Measurements from ENCODE around the gene CCDC60.

CCDC60 gene

DNA sequence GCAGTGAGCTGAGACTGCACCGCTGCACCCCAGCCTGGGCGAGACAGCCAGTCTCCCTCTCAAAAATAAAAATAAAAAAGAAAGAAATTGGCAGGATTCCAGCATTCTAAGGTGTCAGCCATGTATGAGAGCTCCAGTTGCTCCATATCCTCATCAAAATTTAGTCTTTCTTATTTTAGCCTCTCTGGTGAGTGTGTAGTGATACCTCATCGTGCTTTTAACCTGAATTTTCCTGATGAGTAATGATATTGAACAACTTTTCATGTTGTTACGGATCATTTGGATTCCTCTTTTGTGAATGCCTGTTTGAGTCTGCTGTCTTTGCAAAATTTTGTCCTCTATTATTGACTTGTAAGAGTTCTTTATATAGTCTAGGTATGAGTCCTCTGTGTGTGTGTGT is 28.5 kb downstream of the CCDC60 start:
- H3K36me3 ChIP-seq (ENCODE audit: control insufficient read depth in 2 of 2, insufficient read depth in 1 of 2, low read length in 2 of 2): no peaks in the 10 kb centered on the region

DNA sequence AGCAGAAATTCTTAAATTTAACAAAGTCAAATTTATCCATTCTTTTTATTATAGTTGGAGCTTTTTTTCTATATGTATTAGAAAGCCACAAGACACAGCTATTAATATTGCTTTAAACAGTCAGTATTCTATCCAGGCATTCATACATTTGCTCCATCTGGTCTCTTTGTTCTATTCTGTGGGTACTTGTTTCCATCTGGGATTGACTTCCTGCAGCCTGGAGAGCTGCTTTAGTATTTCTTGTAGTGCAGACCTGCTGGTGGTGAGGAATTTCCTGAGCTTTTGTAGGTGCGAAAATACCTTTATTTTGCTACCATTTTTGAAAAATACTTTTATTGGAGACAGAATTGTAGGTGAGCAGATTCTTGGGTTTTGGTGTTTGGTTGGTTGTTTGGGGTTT is 29.0 kb downstream of the CCDC60 start:
- Histone ChIP-seq H3K36me3 (ENCODE audit: control insufficient read depth in 2 of 2, insufficient read depth in 1 of 2, low read length in 2 of 2) (no peaks in the 10 kb centered on the region), H3K4me3 (ENCODE audit: low read depth, low read length) (no peak overlapping the region), H3K27ac (ENCODE audit: extremely low read depth, low read depth, low read length) (no peak overlapping the region), H3K4me1 (ENCODE audit: control insufficient read depth, insufficient read depth, low read length) (no peaks in the 10 kb centered on the region), H3K9me3 (ENCODE audit: control insufficient read depth, insufficient read depth, low read depth, low read length) (no peaks in the 10 kb centered on the region)
- TF ChIP-seq ZNF146 (tag by site-specific recombination; IDR thresholded peaks at IDR 0.05): no peak
- no peak for TF ChIP-seq GLI2 (tag by site-specific recombination; IDR thresholded peaks at IDR 0.05; ENCODE audit: borderline replicate concordance, low read depth)
- TF ChIP-seq ZBTB8A (tag by site-specific recombination; IDR thresholded peaks at IDR 0.05): no peak
- no peak for TF ChIP-seq MEIS1 (CRISPR knock-in tag; IDR thresholded peaks at IDR 0.05; ENCODE audit: borderline replicate concordance)
- TF ChIP-seq ZNF473 (tag by site-specific recombination; IDR thresholded peaks at IDR 0.05): no peak
- POLR2A ChIA-PET: no interaction called here
- CTCF ChIA-PET: interaction anchor here (0.6 kb wide), 1 partner anchor 1050 kb away, joined by 3 read pairs; no protein-coding TSS in a partner anchor

More for the DNA sequence above, 28.5 kb downstream of the CCDC60 start:
- no peak overlapping the region for H3K27ac ChIP-seq (ENCODE audit: extremely low read depth, low read depth, low read length)
- H3K4me3 ChIP-seq (ENCODE audit: low read depth, low read length): no peak overlapping the region
- POLR2A ChIA-PET: no interaction called here
- no peaks in the 10 kb centered on the region for H3K9me3 ChIP-seq (ENCODE audit: control insufficient read depth, insufficient read depth, low read depth, low read length)
- no peaks in the 10 kb centered on the region for H3K4me1 ChIP-seq (ENCODE audit: control insufficient read depth, insufficient read depth, low read length)
- CTCF ChIA-PET: interaction anchor here (0.6 kb wide), 1 partner anchor 1049 kb away, joined by 3 read pairs; no protein-coding TSS in a partner anchor
- TF ChIP-seq SCRT1 (tag by site-specific recombination; IDR thresholded peaks at IDR 0.05; ENCODE audit: borderline replicate concordance): no peak
- no peak for TF ChIP-seq ZNF560 (tag by site-specific recombination; IDR thresholded peaks at IDR 0.05; ENCODE audit: borderline replicate concordance)
- no peak for TF ChIP-seq ZNF501 (tag by site-specific recombination; IDR thresholded peaks at IDR 0.05)
- TF ChIP-seq ZSCAN30 (tag by site-specific recombination; IDR thresholded peaks at IDR 0.05): no peak
- no peak for TF ChIP-seq ZNF155 (tag by site-specific recombination; IDR thresholded peaks at IDR 0.05)
- TF ChIP-seq ZNF266 (tag by site-specific recombination; IDR thresholded peaks at IDR 0.05; ENCODE audit: low read depth): no peak
- no peak for TF ChIP-seq ZBTB21 (tag by site-specific recombination; IDR thresholded peaks at IDR 0.05)
- no peak for TF ChIP-seq KLF9 (tag by site-specific recombination; IDR thresholded peaks at IDR 0.05; ENCODE audit: low read depth)
- no peak for TF ChIP-seq RBAK (tag by site-specific recombination; IDR thresholded peaks at IDR 0.05)
- TF ChIP-seq SETDB1 (IDR thresholded peaks at IDR 0.05; ENCODE audit: insufficient read length, low read length): no peak

DNA sequence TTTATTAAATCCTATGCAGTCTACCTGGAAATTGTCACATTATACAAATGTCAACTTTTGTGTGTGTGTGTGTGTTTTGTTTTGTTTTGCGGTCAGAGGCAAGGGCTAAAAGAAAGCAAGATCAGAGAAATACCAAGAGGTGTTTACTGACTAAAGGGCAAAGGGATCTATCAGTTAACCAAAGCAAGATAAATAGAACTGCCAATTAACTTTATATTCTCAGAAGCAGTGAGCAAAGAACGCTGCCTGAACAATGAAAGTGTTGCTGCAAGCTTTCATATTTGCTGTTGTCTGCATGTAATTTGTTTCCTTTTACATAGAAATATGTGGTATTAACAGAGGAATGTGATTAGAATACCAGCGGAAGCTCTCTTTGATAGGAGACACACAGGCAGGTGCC is 30.9 kb downstream of the CCDC60 start:
- Histone ChIP-seq H3K4me1 (ENCODE audit: control insufficient read depth, insufficient read depth, low read length) (no peaks in the 10 kb centered on the region), H3K27ac (ENCODE audit: extremely low read depth, low read depth, low read length) (no peak overlapping the region), H3K36me3 (ENCODE audit: control insufficient read depth in 2 of 2, insufficient read depth in 1 of 2, low read length in 2 of 2) (no peaks in the 10 kb centered on the region), H3K4me3 (ENCODE audit: low read depth, low read length) (no peak overlapping the region), H3K9me3 (ENCODE audit: control insufficient read depth, insufficient read depth, low read depth, low read length) (no peaks in the 10 kb centered on the region)
- no peak for TF ChIP-seq ZNF146 (tag by site-specific recombination; IDR thresholded peaks at IDR 0.05)
- TF ChIP-seq, protein P1, sequence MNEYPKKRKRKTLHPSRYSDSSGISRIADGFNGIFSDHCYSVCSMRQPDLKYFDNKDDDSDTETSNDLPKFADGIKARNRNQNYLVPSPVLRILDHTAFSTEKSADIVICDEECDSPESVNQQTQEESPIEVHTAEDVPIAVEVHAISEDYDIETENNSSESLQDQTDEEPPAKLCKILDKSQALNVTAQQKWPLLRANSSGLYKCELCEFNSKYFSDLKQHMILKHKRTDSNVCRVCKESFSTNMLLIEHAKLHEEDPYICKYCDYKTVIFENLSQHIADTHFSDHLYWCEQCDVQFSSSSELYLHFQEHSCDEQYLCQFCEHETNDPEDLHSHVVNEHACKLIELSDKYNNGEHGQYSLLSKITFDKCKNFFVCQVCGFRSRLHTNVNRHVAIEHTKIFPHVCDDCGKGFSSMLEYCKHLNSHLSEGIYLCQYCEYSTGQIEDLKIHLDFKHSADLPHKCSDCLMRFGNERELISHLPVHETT (tag by site-specific recombination; IDR thresholded peaks at IDR 0.05): no peak
- TF ChIP-seq ZNF184 (tag by site-specific recombination; IDR thresholded peaks at IDR 0.05): no peak
- TF ChIP-seq GLI2 (tag by site-specific recombination; IDR thresholded peaks at IDR 0.05; ENCODE audit: borderline replicate concordance, low read depth): no peak
- no peak for TF ChIP-seq ZNF473 (tag by site-specific recombination; IDR thresholded peaks at IDR 0.05)
- TF ChIP-seq ZNF19 (tag by site-specific recombination; IDR thresholded peaks at IDR 0.05; ENCODE audit: low read depth): no peak
- TF ChIP-seq, protein P2, sequence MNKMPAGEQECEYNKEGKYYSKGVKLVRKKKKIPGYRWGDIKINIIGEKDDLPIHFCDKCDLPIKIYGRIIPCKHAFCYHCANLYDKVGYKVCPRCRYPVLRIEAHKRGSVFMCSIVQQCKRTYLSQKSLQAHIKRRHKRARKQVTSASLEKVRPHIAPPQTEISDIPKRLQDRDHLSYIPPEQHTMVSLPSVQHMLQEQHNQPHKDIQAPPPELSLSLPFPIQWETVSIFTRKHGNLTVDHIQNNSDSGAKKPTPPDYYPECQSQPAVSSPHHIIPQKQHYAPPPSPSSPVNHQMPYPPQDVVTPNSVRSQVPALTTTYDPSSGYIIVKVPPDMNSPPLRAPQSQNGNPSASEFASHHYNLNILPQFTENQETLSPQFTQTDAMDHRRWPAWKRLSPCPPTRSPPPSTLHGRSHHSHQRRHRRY (tag by site-specific recombination; IDR thresholded peaks at IDR 0.05): no peak
- ChIA-PET POLR2A (no interaction called here), CTCF (no interaction called here)

Data from HEK293 (cell line).